ENCODE measurements around the gene SLC16A8.

- TF ChIP-seq CTCF (IDR thresholded peaks at IDR 0.05; ENCODE audit: insufficient read depth, low read depth, low read length) (no peak), EZH2 (IDR thresholded peaks at IDR 0.05; ENCODE audit: insufficient read depth, low read length) (no peak)
Observed at GRCh38 chr22:38107692-38108515, 23.9 kb upstream of the SLC16A8 start.

All from astrocyte (in vitro differentiated cells and primary cell).